Left cardiac atrium (tissue), 4 donors: Measurements from ENCODE around the gene KIDINS220. TPM values are rescaled to one million over a fixed set of nuclear protein-coding genes. Genes with fewer than 3 reads are reported as not detected.

ENCODE experiments used
- ATAC-seq, 2 donors: fragments of 200-7000 bp; cut with Tn5 transposase; one replicate each; pipeline ENCODE4 v1.9.1; 2020; ENCODE audit warnings: mild to moderate bottlenecking in 2 of 2, moderate library complexity in 2 of 2
- DNase-seq: peaks from one replicate; pipeline ENCODE4 v3.0.0-alpha.2; 2020
- intact Hi-C, 2 donors: fragments of 100-400 bp; cut with DNase I; formaldehyde crosslinking; loops; one replicate each; pipeline versions ENCODE4 v1.14.1 to v1.15.1; 2022 to 2023
- total RNA-seq, 2 donors: library from RNA; stranded (reverse); fragmentation: NEBNext Ultra II Directional; extraction: Animal tissue kit (Norgen Biotek cat#: 25700); gene quantifications; one replicate each; pipeline ENCODE4 v1.2.1, GENCODE V29; 2021
- donor health status: DM: no; HTN: yes; CAD: no.
- donor health status: DM: no; HTN: yes; CAD: no; lungs with severe emphysema.
- donor health status: DM: yes; HTN: yes; CAD: no.
- donor health status: Dilated cardiomyopathy.

The KIDINS220 gene
- total RNA-seq, 2 donors from 2014 or later, result 34.2 to 36.6 TPM

DNA sequence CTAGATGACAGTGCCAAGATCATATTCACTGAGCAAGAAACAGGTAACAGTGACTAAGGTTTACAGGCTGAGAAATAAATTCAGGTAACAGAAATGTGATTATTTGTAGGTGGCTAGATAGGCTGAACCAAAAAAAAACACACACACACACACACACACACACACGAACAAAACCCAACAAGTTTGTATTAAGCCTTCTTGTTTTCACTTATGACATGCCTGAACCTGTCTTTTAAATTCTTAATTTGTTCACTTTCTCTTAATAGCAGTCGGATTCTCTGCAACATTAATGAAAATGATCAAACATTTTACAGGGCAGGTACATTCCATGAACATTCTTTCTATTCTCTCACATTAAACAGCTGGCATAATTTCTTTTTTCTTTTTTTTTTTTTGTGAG is 18.8 kb upstream of the KIDINS220 start:
- intact Hi-C loops, result no loop called here
- ATAC-seq (no peak), DNase-seq (no peak)

DNA sequence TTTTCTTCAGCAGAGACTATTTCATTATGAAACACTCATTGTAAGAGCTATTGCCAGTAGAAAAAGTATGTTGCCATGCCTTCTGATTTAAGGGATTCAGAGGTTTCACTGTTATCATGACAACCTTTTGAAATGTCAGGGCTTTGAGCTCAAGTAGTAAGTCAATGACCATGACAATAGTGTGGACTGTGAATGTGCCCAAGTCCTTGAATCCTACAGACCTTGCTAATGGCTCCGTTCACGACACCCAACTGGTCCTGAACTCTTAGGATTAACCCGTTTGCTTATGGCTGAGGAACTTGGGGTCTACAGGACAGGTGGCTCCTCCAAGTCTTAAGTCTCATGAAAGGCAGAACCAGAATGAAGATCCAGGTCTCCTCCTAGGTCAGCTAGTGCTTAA is 17.6 kb upstream of the KIDINS220 start:
- ATAC-seq (no peak), DNase-seq (no peak)
- intact Hi-C loops, result no loop called here

DNA sequence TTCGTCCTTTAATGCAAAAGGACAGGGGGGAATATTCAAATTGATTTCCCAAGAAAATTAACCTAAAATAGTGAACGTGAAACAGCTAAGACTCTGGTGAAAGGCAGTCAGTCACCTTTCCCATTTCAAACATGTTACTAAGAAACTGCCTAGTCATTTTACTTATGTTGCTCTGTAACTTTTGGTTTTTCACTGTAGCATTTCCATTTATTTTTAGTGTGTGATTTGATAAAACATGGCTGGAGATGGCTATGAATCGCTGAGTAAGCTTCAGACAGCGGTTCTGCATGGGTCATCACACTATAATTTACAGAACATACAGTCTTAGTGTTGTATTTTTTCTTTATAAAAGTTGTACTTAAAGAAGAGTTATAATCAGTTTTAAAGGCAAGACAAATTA is 16.0 kb upstream of the KIDINS220 start:
- ATAC-seq (no peak), DNase-seq (no peak)
- intact Hi-C loops, result no loop called here

DNA sequence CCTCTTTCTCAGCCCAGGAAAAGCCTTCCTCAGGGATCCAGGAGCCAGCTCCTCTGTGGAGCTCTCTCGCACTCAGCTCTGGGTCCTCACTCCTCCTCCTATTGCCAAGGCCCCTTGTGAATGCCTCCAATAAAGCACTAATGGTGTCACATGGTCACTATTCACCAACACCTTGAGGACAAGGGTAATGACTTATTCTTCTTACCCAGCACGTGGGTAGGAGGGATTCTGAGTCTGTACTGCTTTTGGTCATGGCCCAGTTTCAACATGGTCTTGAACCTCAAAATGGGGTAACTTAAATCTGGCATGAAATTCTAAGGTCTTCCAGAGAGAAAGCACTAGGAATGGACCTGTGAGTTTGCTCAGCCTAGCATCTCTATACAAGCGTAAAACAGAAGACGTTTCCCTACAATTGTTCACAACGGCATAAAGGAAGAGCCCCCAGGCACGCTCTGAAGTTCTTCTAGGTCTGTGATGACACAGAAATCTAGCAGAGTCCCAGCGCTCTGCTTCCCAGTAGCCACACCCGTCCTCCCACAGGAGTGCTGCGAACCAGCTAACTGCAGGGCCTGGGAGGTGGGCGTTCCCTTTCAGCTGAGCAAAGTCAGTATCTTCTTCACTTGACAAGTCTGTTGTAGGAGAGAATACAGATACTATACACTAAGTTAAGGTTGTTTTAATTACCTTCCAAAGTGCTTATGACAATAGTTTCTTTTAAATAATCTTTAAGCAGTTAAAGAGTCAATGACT is 14.6 kb upstream of the KIDINS220 start:
- intact Hi-C loops, result no loop called here
- ATAC-seq, result peak in 1 of 2 donors; percentile 71

DNA sequence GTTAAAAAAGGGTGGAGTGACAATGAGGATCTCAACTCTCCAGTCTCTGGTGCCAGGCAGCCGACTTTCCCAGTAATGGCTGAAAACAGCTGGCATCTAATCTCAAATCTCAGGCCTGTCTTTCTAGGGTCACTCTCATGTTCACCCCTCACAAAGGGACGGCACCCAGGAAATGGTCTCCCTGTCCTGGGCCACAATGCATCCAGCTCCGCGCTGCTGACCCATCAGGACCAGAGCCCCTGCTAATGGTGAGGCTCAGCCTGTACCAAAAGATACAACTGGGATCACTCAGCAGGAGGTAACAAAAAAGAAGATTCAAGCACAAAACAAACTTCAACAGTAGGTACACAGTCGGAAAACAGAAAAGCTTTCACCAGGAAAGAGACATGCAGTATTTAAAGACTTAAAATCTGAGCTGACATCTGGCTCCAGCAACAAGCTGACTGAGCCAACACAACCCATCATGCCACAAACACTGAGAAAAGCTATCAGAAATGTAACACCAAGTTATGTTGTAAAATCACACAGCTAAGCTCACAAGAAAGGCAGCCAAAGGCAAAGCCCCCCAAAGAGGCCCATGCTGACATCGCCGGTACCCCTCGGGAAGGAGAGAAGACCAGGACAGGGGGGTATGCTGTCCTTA is 13.6 kb upstream of the KIDINS220 start:
- intact Hi-C loops, result no loop called here
- DNase-seq (no peak), ATAC-seq (no peak)

More for the DNA sequence above, 14.6 kb upstream of the KIDINS220 start:
- DNase-seq, result peak; percentile 29

DNA sequence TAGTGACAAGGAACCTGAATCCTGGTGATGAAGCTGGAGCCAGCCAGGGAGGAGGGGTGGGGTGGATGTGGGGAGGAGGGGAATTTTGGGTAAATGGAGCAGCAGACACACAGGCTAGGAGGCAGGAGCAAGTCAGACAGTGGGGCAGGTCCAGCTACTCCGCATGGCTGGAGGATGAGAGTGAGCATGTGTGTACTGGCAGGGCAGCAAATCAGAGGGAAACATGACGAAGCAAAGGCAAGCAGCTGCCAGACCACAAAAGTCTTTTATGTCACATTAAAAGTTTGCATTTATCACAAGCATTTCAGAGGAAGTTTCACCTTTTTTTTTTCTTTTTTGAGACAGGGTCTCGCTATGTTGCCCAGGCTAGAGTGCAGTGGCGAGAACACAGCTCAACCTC is 11.9 kb upstream of the KIDINS220 start:
- DNase-seq (no peak), ATAC-seq (no peak)
- intact Hi-C loops, result no loop called here

DNA sequence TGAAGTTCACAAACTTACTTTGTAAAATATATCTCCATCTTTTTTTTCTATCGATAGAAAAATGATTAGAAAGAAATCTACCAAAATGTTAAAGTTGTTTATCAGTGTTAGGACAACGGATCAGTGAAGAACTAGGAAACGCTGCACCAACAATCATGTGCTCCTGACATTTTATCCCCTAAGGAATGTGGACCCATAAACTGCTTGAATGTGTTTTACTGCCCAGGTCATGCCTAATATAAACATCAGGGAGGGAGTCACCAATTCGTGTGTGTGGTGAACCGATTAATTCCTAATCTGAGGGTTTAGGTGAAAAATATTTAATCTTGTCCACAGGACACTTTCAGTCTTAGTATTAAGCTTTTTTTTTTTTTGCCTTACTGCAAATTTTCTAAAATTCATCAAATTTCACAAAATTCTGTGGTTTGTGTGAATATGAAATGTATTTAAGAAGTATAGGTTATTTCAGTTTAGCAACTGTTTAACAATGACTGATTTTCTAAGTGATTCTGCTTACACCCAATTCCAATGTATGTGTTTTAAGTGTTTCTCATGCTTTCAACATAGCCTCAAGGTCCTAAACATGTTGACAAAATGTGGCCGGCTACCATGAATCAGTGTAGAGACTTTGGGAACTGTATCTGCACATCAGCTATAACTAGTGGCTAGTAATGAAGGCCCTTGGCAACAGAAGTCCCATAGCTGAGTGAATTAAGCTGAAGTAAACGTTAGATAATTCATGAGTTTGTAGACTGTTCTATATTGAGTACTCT is 11.1 kb upstream of the KIDINS220 start:
- no peak for ATAC-seq
- DNase-seq, result no peak
- intact Hi-C loops, result no loop called here

DNA sequence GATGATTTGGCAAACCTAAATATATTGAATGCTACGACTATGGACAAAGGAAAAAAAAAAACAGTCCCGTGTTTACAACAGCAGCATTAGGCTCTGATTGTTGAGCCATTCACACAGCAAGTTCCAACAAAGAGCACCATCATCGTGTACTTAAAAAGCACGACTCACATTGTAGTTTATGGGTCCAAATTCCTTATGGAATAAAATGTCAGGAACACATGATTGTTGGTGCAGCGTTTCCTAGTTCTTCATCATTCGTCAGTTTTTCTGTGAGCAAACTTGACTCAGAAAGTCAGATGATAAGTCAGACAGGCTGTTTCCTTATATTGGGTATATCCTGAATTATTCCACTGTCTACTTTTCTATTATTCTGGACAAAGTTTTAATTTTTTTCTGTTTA is 10.0 kb upstream of the KIDINS220 start:
- intact Hi-C loops, result no loop called here
- no peak for ATAC-seq
- DNase-seq, result no peak

DNA sequence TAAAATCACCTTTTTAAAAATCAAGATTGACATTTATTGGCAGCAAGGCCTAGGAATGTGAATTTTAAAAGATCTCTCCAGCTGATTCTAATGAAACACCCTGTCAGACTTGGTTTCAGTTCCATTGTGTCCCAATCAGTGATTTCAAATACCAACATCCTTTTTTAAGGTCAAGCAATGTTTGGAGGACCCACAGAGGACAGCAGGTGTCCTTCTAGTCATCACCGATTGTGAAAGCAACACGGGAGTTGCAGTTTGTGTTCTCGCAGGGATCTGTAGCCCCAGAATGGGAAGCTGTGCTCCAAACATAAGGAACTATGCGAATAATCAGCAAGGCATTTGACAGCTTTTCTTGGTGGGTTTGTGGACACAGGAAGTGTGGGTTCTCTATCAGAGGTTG is 4.5 kb upstream of the KIDINS220 start:
- intact Hi-C loops, result no loop called here
- DNase-seq, result no peak
- ATAC-seq, result no peak

DNA sequence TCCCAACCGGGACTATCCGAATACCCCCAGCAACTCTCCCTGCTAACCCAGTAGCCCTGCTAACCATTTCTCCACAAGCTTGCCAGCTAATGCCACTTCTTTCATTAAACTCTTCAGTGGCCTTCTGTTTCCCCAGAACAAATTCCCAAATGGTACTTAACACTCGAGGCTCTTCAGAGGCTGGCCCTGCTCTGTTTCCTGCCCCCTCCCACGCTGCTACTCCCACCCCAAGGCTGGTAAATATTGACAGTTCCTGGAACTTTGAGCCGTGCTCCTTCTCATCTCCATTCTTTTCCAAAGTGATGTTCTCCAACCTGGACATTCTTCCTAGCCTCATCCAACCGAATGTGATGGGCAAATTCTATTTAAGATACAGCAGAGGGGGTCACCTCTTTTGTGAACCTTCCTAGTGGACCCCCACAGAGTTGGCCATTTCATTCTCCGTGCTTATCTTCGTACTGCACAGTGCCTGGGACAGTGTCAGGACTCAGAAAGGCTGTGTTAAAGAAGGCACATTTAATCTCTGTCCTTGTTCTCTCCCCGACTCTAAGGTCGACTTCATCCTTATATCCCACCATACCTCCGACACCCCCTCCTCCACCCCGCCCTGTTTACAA is 3.2 kb upstream of the KIDINS220 start:
- intact Hi-C loops, result no loop called here
- ATAC-seq, result no peak
- DNase-seq, result no peak

DNA sequence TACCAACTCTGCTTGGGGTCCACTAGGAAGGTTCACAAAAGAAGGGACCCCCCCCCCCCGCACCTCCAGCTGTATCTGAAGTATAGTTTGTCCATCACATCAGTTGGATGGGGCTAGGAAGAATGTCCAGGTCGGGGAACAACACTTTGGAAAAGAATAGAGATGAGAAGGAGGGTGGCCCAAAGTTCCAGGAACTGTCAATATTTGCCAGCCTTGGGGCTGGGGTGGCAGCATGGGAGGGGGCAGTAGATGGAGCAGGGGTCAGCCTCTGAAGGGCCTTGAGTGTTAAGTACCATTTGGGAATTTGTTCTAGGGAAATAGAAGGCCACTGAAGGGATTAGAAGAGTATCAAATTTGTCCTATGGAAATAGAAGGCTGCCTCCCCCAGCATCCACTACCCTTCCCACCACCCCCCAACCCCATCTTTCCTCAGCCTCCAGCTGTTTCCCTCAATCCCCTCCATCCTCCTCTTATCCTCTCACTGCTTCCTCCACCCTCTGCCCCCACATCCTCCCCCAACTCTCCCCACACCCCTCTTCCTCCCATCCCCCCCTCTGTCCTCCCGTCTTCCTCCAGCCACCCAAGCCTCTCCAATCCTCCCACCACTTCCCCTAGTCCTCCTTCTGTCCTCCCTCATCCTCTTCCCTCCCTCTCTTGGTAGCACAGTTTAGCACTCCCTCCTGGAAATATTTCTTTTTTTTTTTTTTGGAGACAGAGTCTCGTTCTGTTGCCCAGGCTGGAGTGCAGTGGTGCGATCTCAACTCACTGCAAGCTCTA is 2.0 kb upstream of the KIDINS220 start:
- ATAC-seq (no peak), DNase-seq (no peak)
- intact Hi-C loops, result no loop called here

DNA sequence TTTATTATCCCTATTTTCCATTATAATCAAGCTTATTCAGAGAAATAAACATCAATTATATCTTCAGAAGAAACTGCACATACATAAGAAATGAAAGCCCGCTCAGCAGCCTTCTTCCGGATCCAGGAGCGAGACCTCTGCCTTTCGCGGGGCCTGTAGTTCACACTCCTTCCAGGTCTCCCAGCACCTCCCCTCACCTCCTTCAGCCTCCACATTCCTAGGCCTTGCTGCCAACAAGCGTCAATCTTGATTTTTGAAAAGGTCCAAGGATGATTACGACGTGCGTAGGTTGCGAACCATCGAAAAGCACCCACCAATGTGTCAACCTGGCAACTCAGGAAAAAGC is 355 bp upstream of the KIDINS220 start:
- DNase-seq (no peak), ATAC-seq (peak in 1 of 2 donors; percentile 49)
- intact Hi-C loops, result no loop called here

DNA sequence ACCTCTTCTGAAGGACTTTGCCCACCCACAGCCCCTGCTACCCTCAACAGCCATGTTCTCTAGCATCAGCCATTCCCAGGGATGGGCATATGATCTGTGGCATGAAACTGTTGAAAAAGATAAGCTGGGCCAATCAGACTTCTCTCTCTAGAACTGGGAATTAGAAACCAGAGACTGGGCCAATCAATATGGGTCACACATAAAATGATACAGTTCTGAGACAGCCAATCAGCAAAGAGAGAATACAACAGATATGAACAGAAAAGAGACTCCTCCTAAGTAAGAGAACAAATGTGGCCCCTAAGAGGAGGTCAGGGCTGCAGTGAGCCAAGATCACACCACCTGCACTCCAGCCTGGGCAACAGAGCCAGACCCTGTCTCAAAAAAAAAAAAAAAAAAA is 2.1 kb downstream of the KIDINS220 start:
- DNase-seq, result no peak
- ATAC-seq, result no peak
- intact Hi-C loops, result no loop called here

DNA sequence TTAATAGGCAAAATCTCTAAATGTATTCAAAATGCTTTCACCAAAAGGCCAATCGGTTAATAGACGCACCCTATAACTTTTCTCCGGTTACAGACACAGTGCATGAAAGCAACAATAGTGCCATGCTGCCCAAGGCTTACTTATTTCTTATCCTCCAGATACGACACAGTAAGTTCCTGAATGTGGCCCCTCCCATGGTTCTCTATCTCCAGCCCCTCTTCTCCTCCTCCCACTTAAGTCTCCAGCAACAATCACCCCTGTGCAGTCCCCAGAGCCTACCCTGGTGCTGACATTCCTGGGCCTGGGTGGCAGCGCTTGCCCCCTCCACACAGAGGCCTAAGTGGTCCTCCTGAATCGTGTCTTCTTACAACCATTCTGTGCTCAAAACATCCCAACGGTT is 3.6 kb downstream of the KIDINS220 start:
- intact Hi-C loops, result no loop called here
- ATAC-seq (no peak), DNase-seq (no peak)

DNA sequence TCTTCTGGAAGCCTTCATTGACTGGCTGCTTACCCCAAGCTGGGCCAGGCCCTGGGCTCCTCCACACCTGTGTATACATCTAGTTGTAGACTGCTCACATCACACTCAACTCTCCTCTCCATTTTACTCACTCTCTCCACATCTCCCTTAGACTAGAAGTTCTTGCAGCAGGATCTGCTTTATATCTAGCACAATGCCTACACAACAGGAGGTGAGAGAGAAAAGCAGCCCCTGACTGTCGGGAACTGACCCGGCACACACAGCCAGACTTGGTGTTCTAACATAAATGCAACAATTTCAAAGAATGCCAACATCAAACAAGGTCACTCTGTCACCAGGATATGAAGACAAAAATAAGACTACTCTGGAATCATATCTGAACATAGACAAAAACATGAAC is 5.9 kb downstream of the KIDINS220 start:
- intact Hi-C loops, result no loop called here
- ATAC-seq (no peak), DNase-seq (no peak)

DNA sequence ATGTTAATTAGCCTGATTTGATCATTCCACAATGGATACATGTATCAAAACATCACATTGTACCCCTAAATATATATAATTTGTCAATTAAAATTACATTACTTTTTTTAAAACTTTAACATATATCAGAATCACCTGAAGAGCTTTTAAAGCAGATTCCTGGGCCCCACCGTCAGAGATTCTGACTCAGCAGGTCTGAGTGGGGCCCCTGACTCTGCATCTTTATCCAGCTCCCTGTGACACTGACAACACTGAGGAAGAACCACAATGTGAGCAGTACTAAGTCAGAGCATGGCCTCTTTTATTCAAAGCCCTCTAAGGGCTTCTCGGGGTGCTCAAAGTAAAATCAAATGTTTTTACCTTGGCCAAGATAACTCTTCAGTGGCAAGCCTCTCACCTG is 9.7 kb downstream of the KIDINS220 start:
- ATAC-seq (no peak), DNase-seq (no peak)
- intact Hi-C loops, result no loop called here

DNA sequence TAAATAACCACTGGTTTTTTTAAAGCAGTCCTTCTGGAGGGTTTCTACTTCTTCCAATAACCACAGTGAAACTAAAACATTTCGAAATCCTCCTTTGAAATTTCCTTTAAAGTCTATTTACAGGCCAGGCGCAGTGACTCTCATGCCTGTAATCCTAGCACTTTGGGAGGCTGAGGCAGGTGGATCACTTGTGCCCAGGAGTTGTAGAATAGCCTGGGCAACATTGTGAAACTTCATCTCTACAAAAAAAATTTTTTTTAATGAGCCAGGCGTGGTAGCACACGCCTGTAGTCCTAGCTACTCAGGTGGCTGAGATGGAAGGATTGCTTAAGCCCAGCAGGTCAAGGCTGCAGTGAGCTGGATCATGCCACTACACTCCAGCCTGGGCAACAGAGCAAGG is 15.2 kb downstream of the KIDINS220 start:
- intact Hi-C loops, result no loop called here
- DNase-seq, result no peak
- ATAC-seq, result peak in 1 of 2 donors; percentile 36

DNA sequence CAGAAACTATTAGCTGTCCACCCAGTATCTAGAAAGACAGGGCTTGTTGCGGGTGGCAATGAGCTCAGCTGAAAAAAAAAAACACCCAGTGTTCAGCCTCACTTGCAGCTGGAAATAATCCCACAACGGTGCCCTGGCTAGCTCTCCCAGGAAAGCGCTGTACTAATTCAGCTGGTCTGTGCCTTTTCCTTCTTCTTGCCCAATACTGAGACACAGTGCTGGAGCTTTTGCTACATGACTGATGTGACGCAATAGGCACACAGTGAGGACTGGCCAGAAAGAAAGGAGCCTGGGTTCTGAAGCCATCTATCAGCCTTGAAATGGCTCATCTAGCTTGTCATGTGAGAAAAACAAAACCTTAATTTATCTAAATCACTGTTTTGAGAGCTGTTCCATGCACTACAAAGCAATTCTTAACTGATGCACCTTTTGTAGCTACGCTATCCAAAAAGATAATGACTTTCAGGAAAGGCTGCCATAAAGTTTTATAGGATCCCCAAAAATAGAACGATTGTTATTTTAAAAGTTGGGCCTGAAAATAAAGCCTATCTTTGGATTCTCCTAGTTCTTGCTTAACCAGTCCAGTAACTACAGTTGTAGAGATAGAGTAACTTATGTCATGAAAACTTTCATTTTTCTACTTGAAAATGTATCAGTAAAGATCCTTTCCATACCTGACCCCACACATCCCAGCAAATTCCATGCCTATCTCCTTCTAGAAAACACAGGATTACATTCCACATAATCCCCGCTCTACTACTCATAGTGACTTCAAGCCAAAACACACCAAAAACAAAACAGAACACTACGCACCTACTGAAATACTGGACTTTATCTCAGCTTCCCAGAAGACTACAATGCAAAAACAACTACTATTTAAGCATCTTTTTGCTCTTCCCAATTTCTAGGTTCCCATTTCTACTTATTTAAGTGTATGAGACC is 15.9 kb downstream of the KIDINS220 start:
- DNase-seq, result peak; percentile 37
- intact Hi-C loops, result no loop called here
- peak; percentile 94 to 98 for ATAC-seq
